ENCODE data around the gene EYA2. TPM values are rescaled to one million over a fixed set of nuclear protein-coding genes. Genes with fewer than 3 reads are reported as not detected.

EYA2 gene
- total and polyA plus RNA-seq, 2 of the 4 experiments (the other 2 are of a cell fraction): 2.3 to 5.4 TPM

DNA sequence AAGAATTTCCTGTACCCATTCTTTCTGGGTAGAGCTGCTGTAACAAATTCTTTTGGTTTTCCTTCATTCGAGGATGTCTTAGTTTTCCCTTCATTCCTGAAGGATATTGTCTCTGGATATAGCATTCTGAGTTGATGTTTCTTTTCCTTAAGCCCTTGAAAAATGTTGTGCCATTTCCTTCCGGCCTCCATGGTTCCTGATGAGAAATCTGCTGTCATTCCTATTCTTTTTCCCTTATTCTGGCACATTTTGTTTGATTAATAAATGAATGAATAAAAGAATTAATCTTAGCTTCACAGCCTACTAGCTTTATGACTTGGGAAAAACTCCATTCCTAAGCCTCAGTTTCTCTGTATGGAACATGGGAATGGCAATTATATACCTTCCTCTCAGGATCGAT lies 173.1 kb downstream of the EYA2 start:
- ATAC-seq (ENCODE audit: low read depth) (no peak), DNase-seq (peak; percentile 6)
- no peak overlapping the region for H3K4ac ChIP-seq (ENCODE audit: low read depth, low read length)
- no peaks in the 10 kb centered on the region for H3K27me3 ChIP-seq (ENCODE audit: control insufficient read depth, insufficient read depth, low read length)
- no TSS peak for BruUV-seq (replicated peaks)
- H2BK20ac ChIP-seq (ENCODE audit: low read depth, low read length): no peak overlapping the region
- H2AK5ac ChIP-seq (ENCODE audit: low read depth, low read length): no peak overlapping the region
- CTCF ChIA-PET: no interaction called here
- H3K79me1 ChIP-seq (ENCODE audit: low read depth in 1 of 2, low read length in 2 of 2): no peaks in the 10 kb centered on the region
- intact Hi-C loops (cut with micrococcal nuclease): no loop called here
- TF ChIP-seq POLR2A (IDR thresholded peaks at IDR 0.05; ENCODE audit: low read depth, low read length) (no peak), MXI1 (IDR thresholded peaks at IDR 0.05; ENCODE audit: borderline replicate concordance, low read depth, low read length) (no peak), RAD21 (IDR thresholded peaks at IDR 0.05; ENCODE audit: low read length) (no peak), MAFK (IDR thresholded peaks at IDR 0.05; ENCODE audit: low read depth, low read length) (no peak), CHD1 (IDR thresholded peaks at IDR 0.05; ENCODE audit: low read depth, low read length) (no peak), CEBPB (IDR thresholded peaks at IDR 0.05; ENCODE audit: low read depth, low read length) (no peak), RCOR1 (IDR thresholded peaks at IDR 0.05; ENCODE audit: insufficient replicate concordance, low read length) (no peak), MAZ (IDR thresholded peaks at IDR 0.05; ENCODE audit: borderline replicate concordance, low read depth, low read length) (no peak), RFX5 (IDR thresholded peaks at IDR 0.05; ENCODE audit: low read depth, low read length) (no peak), SMC3 (IDR thresholded peaks at IDR 0.05; ENCODE audit: low read depth, low read length) (no peak)
- TF ChIP-seq, protein P1, sequence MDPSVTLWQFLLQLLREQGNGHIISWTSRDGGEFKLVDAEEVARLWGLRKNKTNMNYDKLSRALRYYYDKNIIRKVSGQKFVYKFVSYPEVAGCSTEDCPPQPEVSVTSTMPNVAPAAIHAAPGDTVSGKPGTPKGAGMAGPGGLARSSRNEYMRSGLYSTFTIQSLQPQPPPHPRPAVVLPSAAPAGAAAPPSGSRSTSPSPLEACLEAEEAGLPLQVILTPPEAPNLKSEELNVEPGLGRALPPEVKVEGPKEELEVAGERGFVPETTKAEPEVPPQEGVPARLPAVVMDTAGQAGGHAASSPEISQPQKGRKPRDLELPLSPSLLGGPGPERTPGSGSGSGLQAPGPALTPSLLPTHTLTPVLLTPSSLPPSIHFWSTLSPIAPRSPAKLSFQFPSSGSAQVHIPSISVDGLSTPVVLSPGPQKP (IDR thresholded peaks at IDR 0.05; ENCODE audit: borderline replicate concordance, low read depth, low read length): no peak
- TF ChIP-seq, protein P2, sequence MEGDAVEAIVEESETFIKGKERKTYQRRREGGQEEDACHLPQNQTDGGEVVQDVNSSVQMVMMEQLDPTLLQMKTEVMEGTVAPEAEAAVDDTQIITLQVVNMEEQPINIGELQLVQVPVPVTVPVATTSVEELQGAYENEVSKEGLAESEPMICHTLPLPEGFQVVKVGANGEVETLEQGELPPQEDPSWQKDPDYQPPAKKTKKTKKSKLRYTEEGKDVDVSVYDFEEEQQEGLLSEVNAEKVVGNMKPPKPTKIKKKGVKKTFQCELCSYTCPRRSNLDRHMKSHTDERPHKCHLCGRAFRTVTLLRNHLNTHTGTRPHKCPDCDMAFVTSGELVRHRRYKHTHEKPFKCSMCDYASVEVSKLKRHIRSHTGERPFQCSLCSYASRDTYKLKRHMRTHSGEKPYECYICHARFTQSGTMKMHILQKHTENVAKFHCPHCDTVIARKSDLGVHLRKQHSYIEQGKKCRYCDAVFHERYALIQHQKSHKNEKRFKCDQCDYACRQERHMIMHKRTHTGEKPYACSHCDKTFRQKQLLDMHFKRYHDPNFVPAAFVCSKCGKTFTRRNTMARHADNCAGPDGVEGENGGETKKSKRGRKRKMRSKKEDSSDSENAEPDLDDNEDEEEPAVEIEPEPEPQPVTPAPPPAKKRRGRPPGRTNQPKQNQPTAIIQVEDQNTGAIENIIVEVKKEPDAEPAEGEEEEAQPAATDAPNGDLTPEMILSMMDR (conservative IDR thresholded peaks at IDR 0.05; ENCODE audit: low read depth, low read length): no peak
- TF ChIP-seq, protein P3, sequence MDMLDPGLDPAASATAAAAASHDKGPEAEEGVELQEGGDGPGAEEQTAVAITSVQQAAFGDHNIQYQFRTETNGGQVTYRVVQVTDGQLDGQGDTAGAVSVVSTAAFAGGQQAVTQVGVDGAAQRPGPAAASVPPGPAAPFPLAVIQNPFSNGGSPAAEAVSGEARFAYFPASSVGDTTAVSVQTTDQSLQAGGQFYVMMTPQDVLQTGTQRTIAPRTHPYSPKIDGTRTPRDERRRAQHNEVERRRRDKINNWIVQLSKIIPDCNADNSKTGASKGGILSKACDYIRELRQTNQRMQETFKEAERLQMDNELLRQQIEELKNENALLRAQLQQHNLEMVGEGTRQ (IDR thresholded peaks at IDR 0.05; ENCODE audit: low read depth, low read length): no peak
- no CpG with 5 or more reads among the region's 3 CpGs for WGBS, 2 experiments (ENCODE audit: extremely low coverage in 2 of 2, insufficient read length in 1 of 2)
- H2AK9ac ChIP-seq (replicated peaks; ENCODE audit: low read depth, low read length, poor library complexity): no peak overlapping the region
- dilution Hi-C loops (cut with HindIII; ENCODE audit: low sequenced_read_pairs, unreplicated experiment): no loop called here
- H4K20me1 ChIP-seq (ENCODE audit: insufficient read depth, low read length): no peaks in the 10 kb centered on the region; the same call in 1 of the 2 replicates
- no peak overlapping the region for H2BK120ac ChIP-seq (ENCODE audit: low read depth, low read length)
- H3K18ac ChIP-seq (ENCODE audit: low read depth, low read length): no peak overlapping the region
- H2BK15ac ChIP-seq (ENCODE audit: low read depth, low read length): no peak overlapping the region
- in situ Hi-C loops (cut with MboI; ENCODE audit: low sequenced_read_pairs): no loop called here
- POLR2A ChIA-PET (ENCODE audit: unreplicated experiment): no interaction called here
- H3K36me3 ChIP-seq (ENCODE audit: control insufficient read depth, insufficient read depth, low read length): no peaks in the 10 kb centered on the region
- no peak overlapping the region for H3K56ac ChIP-seq (ENCODE audit: extremely low read depth, insufficient read depth, low read length)
- H3K14ac ChIP-seq (replicated peaks; ENCODE audit: low read depth, low read length): no peak overlapping the region
- H3K9me1 ChIP-seq (ENCODE audit: insufficient read depth, low read length): no peaks in the 10 kb centered on the region
- H3K4me2 ChIP-seq (ENCODE audit: low read depth, low read length): no peak overlapping the region
- no peak overlapping the region for H2BK5ac ChIP-seq (ENCODE audit: low read depth, low read length, poor library complexity, severe bottlenecking)
- H4K91ac ChIP-seq (ENCODE audit: insufficient read depth, low read depth, low read length): no peak overlapping the region
- H4K8ac ChIP-seq (ENCODE audit: low read depth in 2 of 2, low read length in 2 of 2): no peak overlapping the region
- H3K27ac ChIP-seq (ENCODE audit: insufficient read depth, low read length): no peak overlapping the region
- no peak overlapping the region for H3K4me3 ChIP-seq (ENCODE audit: insufficient read depth, low read depth, low read length)
- no peak overlapping the region for H4K5ac ChIP-seq (ENCODE audit: low read depth, low read length)
- no peak overlapping the region for H2AFZ ChIP-seq (replicated peaks; ENCODE audit: low read length, poor library complexity)
- H3K9ac ChIP-seq (ENCODE audit: low read depth, low read length): no peak overlapping the region
- no peak overlapping the region for H3K23ac ChIP-seq (ENCODE audit: low read depth, low read length)
- H3K4me1 ChIP-seq (ENCODE audit: control insufficient read depth, insufficient read depth, low read length): peaks cover 3% of the 10 kb centered on the region; the same call in 1 of the 2 replicates
- peaks cover 14% of the 10 kb centered on the region for H3K9me3 ChIP-seq (ENCODE audit: control insufficient read depth, insufficient read depth, low read length)

Measured in IMR-90 (cell line).